Inflammatory macrophage treated with lipopolysaccharide for 4 hours (primary cell): ENCODE data around the gene DBH.
"Not testable (repeated sequence)": the region's sequence is repeated elsewhere in the genome, so short reads cannot be mapped to it uniquely, and the experiment has no call there.

Source experiments
- DNase-seq: peaks from one replicate; pipeline ENCODE4 v3.0.0-alpha.2; 2020

DBH gene

GRCh38 chr9:133667759-133668450, 31.7 kb downstream of the DBH start:
- DNase-seq = no peak

GRCh38 chr9:133669182-133669801, 33.1 kb downstream of the DBH start:
- no peak for DNase-seq

DNA sequence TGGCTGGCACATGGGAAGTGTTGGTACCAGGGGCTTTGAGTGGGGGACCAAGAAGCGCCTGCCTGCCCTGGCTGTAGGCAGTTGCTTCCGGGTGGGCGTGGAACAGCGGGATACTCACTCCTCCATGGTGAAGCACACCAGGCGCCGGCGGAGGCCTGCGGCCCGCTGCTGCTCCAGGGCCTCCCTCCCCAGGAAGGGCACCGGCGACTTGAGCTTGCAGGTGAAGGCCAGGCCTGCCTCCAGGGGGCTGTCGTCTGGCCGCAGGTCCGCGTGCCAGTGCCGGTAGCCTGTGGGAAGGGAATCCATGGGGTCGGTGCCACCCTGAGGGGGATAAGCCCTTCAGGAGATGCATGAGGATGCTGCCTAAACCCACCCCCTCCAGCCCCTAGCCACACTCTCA, 34.3 kb downstream of the DBH start:
- DNase-seq = no peak

DNA sequence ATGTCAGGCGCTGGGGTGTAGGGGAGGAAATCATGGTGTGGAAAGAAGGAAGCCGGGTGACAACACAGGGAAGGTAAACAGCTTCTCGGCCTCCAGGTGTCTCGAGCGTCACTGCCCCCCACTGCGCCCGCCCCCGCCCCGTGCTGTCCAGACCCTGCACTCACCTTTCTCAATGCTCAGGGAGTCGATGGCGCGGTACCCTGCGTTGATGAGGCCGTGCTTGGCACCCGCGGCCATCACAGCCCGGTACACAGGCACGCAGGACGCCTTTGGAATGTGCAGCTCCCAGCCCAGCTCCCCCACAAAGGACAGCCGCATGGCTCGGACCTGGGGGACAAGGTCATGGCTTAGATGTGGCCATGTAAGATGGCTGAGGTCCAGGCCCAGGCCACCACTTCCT, 35.2 kb downstream of the DBH start:
- DNase-seq = no peak

DNA sequence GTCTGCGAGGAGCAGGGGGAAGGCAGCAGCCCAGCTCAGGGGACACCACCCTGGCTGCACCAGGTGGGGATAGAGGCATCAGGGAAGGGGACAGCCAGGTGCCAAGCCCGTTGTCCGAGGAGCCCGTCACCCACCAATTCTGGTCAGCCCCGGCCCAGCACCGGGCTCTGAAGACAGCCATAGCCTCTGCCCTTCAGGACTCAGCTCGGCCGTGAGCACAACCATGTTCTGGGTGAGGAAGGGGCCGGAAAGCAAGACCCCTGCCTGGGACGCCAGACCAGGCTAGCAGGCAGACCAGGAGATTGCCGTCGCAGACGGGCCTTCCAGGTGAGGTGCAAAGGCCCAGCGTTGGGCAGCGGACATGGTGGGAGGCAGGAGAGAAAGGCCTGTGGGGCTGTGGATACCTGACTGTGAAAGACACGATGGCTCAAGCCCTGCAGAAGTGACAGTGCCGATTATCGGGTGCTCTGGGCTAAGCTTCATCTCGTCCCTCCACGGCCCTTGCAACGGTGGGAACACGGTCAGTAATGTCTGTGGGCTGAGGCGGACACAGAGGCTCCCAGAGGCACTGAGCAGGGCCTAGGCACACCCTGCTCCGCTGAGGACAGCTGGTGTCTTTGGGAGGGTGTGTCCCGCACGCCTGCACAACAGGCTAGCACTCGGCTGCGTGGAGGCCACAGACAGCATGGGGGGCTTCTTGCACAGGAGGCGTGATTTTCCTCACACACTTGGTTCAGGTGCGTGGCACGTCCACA, 36.5 kb downstream of the DBH start:
- DNase-seq = no peak

DNA sequence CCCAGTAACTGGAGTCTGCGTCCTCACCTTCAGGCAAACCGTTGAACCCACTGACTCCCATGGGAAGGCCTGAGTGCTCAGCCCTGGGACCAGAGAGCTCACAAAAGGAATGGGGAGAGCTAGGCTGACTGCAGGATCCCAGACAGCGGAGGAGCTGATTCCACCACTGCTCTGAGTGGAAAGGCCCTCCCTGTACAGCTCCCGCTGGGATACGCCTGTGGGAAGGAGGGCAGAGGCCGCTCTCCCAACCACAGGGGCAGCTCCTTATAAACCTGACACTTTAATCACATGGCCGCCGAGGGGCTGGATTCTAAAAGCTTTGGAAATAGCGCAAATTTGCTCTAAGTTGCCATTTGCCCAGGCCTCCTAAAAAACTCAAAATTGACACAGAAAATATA, 37.1 kb downstream of the DBH start:
- no peak for DNase-seq

DNA sequence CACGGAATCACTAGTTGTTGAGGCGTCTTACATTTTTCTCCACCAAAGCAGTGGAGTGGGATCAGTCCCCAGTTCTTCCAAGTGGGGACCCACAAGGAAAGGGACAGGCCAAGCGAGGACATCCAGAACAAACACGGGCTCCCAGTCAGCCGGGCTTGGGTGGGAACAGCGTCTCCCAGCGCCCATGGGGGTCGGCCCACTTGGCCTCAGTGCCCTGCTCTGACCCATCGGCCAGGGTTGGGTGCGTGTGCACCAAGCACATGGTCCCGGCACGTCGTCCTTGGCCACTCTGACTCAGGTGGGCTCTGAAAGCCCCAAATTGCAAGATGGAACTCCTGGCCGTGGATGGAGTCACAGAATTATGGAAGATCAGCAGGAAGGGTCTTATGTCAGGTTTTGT, 37.9 kb downstream of the DBH start:
- no peak for DNase-seq

DNA sequence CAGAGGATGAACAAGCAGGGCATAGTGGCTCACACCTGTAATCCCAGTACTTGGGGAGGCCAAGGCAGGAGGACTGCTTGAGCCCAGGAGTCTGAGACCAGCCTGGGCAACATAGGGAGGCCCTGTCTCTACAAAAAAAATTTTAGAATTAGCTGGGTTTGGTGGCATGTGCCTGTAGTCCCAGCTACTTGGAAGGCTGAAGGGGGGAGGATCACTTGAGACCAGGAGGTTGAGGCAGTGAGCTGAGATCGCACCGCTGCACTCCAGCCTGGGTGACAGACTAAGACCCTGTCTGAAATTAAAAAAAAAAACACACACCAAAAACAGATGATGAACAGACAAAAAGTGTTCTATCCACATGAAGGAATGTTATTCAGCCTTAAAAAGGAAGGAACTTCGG, 39.6 kb downstream of the DBH start:
- DNase-seq = not testable (repeated sequence)

DNA sequence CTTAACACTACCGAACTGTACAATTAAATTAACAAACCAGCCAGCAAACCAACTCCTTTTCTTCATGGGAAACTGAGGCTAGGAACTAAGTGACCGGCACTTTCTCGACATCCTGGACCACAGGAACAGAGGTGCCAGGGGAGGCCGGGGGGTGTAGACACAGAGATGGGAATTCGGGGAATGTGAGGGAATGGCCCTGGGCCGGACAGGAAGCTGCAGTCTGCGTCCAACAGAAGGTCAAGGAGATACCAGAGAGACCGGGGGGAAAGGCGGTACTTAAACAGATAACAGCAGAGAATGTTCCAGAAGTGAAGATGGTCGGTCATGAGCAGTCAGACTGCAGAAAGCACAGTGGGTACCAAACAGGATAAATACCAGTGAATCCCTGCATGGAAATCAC, 40.3 kb downstream of the DBH start:
- DNase-seq = no peak

DNA sequence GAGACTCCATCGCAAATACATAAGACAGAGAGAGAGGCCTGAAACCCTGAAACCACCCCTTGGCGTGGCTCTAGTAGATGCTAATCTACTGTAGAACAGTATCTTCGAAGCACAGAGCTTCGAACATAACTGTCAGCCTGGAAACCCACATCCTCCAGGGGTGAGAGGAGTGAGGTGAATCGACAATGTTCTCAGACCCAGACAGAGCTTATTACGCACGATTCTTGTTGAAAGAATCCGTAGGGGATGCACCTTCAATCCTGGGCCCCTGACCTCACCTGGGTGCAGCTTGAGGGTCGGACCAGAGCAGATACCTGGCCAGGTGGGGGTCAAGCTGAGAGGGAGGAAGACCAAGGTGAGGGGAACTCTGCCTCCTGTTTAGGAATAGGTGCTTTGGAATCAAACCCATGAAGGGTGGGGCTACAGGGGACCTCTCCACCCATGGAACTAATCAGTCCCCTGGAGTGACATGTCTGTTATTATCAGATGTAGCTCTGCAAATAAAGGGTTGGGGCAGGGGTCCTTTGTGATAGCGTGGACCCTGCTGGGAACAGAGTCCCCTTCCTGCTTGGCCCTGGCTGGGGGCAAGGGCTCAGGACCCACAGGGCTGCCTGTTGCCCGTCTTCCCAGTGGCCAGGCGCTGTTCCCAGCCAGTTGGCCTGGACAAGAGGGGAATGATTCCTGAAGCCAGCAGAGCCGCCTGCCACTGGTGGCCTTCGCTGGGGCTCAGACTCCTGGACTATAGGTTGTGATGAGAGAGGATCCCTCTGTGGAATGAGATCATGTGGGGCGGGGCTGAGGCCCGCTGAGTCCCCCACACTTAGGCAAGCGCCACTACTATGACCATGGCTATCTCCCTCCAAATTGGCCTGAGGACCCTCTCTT, 41.2 kb downstream of the DBH start:
- DNase-seq = no peak

GRCh38 chr9:133679056-133679455, 42.9 kb downstream of the DBH start:
- DNase-seq = no peak

GRCh38 chr9:133679466-133680061, 43.4 kb downstream of the DBH start:
- no peak for DNase-seq

DNA sequence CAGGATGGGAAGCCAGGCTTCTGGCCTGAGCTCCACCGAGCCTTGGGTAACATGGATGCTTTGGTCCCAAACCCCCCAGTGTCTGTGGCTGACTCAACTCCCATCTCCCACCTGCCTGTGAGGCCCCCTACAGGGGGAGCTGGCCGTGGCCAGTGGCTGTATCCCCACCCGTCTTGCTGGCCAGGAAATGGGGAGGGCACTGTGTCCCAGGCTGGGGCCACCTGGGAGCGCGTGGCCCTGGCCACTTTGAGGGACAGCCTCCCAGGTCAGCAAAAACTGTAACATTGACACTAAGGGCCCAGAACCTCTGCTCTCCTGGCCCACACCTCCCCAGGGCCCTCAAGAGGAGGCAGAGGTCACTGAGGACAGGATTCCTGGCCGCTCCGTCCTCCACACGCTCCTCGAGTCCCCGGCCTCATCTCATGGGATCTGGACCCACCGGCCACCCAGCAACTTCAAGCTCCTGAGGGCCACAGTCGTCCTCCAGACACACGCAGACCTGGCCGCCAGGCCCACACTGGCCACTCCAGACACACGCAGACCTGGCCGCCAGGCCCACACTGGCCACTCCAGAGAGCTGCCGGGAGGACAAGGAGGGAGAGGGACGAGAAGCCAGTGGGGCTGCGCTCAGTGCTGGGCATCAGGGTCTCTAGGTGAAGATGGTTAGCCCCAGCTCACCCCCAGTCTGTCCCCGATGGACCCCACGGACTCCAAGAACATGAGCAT, 44.2 kb downstream of the DBH start:
- no peak for DNase-seq

GRCh38 chr9:133680976-133681657, 45.0 kb downstream of the DBH start:
- no peak for DNase-seq

DNA sequence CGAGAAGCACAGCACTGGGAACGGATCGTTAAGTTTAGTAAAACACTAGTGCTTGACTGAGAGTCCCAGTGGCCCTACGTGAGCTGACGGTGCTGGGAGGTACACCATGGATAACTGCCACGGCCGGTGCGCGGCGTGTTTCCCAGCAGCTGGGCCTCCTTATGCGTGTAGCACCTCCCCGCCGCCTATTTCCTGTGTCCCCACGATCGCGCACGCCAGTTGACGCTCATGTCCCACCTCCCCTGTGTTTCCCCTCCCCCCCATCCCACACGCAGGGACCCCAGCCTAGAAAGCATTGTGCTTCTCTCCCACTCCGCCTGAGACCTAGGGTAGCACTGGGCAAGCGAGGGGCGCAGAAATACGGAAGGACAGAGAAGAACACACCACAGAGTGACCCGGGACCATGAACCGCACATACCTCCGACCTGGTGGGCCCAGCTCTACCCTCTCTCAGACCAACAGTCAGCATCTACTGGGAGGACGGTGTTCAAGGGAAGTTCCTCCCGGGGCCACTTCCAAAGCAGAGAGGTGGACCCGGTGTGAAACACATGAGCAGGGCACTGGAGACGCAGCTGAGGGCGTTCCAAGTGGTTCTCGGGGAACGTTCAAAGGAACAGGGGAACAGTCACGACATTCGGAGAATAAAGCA, 45.6 kb downstream of the DBH start:
- DNase-seq = no peak

DNA sequence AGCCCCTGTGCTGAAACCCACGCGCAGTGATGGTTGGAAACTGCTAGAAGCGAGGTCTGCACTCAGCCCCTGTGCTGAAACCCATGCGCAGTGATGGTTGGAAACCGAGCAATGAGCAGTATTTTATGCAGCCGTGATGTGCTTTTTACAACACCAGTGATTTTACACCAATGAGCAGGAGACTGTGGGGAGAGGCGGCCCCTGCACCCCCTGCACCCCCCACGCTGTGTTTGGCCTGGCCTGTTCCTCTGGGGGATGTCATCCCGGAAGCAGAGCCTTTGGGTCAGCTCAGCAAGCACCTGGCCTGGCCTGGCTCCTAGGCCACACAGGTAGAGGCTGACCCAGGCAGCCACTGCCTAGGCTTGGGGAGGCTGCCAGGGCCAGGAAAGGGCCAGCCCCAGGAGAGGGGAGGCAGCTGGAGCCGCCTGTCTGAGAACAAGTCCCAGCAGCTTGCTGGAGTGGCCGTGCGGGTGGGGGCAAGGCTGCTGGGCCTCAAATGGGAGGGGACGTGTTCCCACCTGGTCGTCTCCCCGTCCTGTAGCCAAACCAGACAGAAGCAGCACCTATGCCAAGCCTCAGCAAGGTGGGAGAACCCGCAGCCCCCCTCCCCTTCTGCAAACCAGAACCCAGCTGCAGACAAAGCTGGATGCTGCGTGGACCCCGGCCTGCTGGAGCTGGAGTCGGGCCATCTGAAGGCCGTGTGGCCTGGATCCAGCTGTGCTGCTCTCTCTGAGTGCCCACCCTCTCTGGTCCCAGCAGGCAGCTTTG, 46.8 kb downstream of the DBH start:
- no peak for DNase-seq

GRCh38 chr9:133683586-133684120, 47.5 kb downstream of the DBH start:
- DNase-seq = no peak

- no peak for DNase-seq
Observed at GRCh38 chr9:133684121-133684935, 48.2 kb downstream of the DBH start.

- DNase-seq = no peak
Observed at GRCh38 chr9:133684936-133685361, 48.8 kb downstream of the DBH start.
